K562 (cell line): Measurements from ENCODE around the gene WBP1. TPM values are rescaled to one million over a fixed set of nuclear protein-coding genes. Genes with fewer than 3 reads are reported as not detected.
A peak's percentile ranks its signal among the peaks of the same experiment; 100 is the strongest.

Source experiments
- ELK3 ChIP-seq: fragments of 450-650 bp; formaldehyde crosslinking; IDR thresholded peaks from 2 replicates; pipeline ENCODE4 v1.4.0; 2020; ENCODE audit warnings: mild to moderate bottlenecking
- PHB ChIP-seq: fragments of 250-450 bp; sonication (Bioruptor Pico); IDR thresholded peaks from 2 replicates; pipeline ENCODE4 v1.5.0; 2021
- ZKSCAN8 ChIP-seq: fragments of 200-800 bp; sonication (Bioruptor generic); IDR thresholded peaks from 2 replicates; pipeline ENCODE4 v1.6.1; 2016; ENCODE audit warnings: missing genetic modification characterization, missing compliant biosample characterization
- polyA plus RNA-seq, 8 experiments: library from polyadenylated mRNA; depleted of rRNA in 4 of 8; stranded (reverse) in 5 of 8; unstranded in 3 of 8; fragments of >200 nt; fragmentation: Nextera tagmentation in 2 of 8; fragmentation: Illumina TruSeq in 1 of 8; extraction: Ambion mirVana in 2 of 8; extraction: Trizol in 1 of 8; gene quantifications; 2 replicates each; pipeline versions ENCODE4 v1.2.1 to v1.2.3, GENCODE V29; 2011 to 2014; ENCODE audit warnings: inconsistent platforms in 1 of 8, missing spikeins in 1 of 8
- total RNA-seq, 7 experiments: library from RNA; depleted of rRNA in 6 of 7; stranded (reverse); fragments of >200 nt in 6 of 7; fragmentation: Illumina TruSeq in 2 of 7; extraction: Trizol in 2 of 7; gene quantifications; 2 replicates each; pipeline versions ENCODE4 v1.2.1 to v1.2.3, GENCODE V29; 2011 to 2021; ENCODE audit warnings: low replicate concordance in 1 of 7
- TF ChIP-seq, protein P1 (sequence below), 2 experiments: fragments of 450-650 bp; formaldehyde crosslinking in 1 of 2; IDR thresholded peaks; 2 replicates each; pipeline versions ENCODE4 v1.4.0 to v1.6.1; 2014 to 2020; ENCODE audit warnings: mild to moderate bottlenecking in 2 of 2, borderline replicate concordance in 1 of 2, low read depth in 1 of 2
- TF ChIP-seq, protein P2 (sequence below): fragments of 200-400 bp; formaldehyde crosslinking; IDR thresholded peaks from 2 replicates; pipeline ENCODE4 v1.6.1; 2017; ENCODE audit warnings: mild to moderate bottlenecking, low read depth, low read length, moderate library complexity
- TF ChIP-seq, protein P3 (sequence below): fragments of 450-650 bp; IDR thresholded peaks from 2 replicates; pipeline ENCODE4 v1.6.1; 2016; ENCODE audit warnings: antibody characterized with exemption
- TF ChIP-seq, protein P4 (sequence below), 2 experiments: fragments of 450-650 bp; IDR thresholded peaks; 2 replicates each; pipeline ENCODE4 v1.6.1; 2016
- TF ChIP-seq, protein P5 (sequence below): sonication (generic); formaldehyde crosslinking; IDR thresholded peaks from 2 replicates; pipeline ENCODE4 v1.8.0; 2022; ENCODE audit warnings: mild to moderate bottlenecking, low read depth, missing genetic modification reagents

The WBP1 gene
- total and polyA plus RNA-seq, 9 of the 15 experiments (the other 6 are each of a cell fraction or from before 2014, with no cell fraction given) = 1.9 to 27.7 (median 14.2) TPM

DNA sequence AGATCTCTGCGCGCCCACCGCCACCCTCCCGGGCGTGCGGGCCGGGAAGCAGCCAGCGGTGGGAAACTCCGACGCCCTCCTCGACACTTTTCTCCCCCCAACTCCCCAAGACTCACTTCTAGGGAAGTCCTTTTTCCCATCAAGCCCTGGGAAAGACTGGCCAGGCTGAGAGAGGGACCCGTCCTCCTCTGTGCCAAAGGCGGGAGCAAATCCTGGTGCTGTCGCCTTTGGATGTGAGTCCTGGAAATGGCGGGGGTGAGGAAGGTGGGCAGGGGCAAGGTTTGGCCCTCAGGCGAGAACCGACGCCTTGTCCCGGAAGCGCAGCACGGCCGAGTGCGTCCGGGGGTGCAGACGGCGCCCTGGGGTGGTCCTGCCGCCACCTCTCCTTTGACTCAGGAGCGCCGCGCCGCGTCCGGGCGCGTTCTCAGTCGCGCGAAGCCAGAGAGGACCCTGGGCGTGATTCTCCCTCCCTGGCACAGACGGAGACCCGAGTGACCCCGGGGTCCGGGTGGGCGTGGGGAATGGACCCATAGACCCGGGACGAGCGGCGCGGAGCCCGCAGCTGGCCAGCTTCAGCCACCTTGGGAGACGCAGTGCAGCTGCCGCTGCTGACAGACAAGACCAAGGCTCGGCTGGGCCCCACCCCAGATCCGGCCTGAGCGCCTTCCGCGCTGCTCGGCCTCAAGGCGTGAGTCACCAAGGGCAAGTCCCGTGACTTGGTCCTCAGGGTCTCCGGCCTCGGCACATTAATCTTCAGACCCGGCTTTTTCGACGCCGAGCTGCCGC, 44.7 kb downstream of the WBP1 start (continued):
- TF ChIP-seq, protein P1, sequence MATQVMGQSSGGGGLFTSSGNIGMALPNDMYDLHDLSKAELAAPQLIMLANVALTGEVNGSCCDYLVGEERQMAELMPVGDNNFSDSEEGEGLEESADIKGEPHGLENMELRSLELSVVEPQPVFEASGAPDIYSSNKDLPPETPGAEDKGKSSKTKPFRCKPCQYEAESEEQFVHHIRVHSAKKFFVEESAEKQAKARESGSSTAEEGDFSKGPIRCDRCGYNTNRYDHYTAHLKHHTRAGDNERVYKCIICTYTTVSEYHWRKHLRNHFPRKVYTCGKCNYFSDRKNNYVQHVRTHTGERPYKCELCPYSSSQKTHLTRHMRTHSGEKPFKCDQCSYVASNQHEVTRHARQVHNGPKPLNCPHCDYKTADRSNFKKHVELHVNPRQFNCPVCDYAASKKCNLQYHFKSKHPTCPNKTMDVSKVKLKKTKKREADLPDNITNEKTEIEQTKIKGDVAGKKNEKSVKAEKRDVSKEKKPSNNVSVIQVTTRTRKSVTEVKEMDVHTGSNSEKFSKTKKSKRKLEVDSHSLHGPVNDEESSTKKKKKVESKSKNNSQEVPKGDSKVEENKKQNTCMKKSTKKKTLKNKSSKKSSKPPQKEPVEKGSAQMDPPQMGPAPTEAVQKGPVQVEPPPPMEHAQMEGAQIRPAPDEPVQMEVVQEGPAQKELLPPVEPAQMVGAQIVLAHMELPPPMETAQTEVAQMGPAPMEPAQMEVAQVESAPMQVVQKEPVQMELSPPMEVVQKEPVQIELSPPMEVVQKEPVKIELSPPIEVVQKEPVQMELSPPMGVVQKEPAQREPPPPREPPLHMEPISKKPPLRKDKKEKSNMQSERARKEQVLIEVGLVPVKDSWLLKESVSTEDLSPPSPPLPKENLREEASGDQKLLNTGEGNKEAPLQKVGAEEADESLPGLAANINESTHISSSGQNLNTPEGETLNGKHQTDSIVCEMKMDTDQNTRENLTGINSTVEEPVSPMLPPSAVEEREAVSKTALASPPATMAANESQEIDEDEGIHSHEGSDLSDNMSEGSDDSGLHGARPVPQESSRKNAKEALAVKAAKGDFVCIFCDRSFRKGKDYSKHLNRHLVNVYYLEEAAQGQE (IDR thresholded peaks at IDR 0.05; ENCODE audit: borderline replicate concordance) = peak; percentile 30
- TF ChIP-seq, protein P1 (CRISPR knock-in tag; IDR thresholded peaks at IDR 0.05; ENCODE audit: low read depth) = no peak; the same call in none of the 2 replicates
- TF ChIP-seq, protein P2, sequence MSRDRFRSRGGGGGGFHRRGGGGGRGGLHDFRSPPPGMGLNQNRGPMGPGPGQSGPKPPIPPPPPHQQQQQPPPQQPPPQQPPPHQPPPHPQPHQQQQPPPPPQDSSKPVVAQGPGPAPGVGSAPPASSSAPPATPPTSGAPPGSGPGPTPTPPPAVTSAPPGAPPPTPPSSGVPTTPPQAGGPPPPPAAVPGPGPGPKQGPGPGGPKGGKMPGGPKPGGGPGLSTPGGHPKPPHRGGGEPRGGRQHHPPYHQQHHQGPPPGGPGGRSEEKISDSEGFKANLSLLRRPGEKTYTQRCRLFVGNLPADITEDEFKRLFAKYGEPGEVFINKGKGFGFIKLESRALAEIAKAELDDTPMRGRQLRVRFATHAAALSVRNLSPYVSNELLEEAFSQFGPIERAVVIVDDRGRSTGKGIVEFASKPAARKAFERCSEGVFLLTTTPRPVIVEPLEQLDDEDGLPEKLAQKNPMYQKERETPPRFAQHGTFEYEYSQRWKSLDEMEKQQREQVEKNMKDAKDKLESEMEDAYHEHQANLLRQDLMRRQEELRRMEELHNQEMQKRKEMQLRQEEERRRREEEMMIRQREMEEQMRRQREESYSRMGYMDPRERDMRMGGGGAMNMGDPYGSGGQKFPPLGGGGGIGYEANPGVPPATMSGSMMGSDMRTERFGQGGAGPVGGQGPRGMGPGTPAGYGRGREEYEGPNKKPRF = no peak
- TF ChIP-seq, protein P3, sequence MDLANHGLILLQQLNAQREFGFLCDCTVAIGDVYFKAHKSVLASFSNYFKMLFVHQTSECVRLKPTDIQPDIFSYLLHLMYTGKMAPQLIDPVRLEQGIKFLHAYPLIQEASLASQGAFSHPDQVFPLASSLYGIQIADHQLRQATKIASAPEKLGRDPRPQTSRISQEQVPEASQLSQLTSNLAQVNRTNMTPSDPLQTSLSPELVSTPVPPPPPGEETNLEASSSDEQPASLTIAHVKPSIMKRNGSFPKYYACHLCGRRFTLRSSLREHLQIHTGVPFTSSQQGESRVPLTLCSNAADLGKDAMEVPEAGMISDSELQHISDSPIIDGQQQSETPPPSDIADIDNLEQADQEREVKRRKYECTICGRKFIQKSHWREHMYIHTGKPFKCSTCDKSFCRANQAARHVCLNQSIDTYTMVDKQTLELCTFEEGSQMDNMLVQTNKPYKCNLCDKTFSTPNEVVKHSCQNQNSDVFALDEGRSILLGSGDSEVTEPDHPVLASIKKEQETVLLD = no peak
- TF ChIP-seq ELK3 (CRISPR knock-in tag) = no peak
- TF ChIP-seq, protein P4, sequence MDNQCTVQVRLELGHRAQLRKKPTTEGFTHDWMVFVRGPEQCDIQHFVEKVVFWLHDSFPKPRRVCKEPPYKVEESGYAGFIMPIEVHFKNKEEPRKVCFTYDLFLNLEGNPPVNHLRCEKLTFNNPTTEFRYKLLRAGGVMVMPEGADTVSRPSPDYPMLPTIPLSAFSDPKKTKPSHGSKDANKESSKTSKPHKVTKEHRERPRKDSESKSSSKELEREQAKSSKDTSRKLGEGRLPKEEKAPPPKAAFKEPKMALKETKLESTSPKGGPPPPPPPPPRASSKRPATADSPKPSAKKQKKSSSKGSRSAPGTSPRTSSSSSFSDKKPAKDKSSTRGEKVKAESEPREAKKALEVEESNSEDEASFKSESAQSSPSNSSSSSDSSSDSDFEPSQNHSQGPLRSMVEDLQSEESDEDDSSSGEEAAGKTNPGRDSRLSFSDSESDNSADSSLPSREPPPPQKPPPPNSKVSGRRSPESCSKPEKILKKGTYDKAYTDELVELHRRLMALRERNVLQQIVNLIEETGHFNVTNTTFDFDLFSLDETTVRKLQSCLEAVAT (IDR thresholded peaks at IDR 0.05) = no peak
- TF ChIP-seq PHB (CRISPR knock-in tag) = peak; percentile 64; the same call in 1 of the 2 replicates
- no peak for TF ChIP-seq ZKSCAN8 (CRISPR knock-in tag)
- TF ChIP-seq, protein P5, sequence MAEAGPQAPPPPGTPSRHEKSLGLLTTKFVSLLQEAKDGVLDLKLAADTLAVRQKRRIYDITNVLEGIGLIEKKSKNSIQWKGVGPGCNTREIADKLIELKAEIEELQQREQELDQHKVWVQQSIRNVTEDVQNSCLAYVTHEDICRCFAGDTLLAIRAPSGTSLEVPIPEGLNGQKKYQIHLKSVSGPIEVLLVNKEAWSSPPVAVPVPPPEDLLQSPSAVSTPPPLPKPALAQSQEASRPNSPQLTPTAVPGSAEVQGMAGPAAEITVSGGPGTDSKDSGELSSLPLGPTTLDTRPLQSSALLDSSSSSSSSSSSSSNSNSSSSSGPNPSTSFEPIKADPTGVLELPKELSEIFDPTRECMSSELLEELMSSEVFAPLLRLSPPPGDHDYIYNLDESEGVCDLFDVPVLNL = no peak
